H1 (cell line): Measurements from ENCODE around the gene APP. TPM values are rescaled to one million over a fixed set of nuclear protein-coding genes. Genes with fewer than 3 reads are reported as not detected.

Experiments
- CTCF ChIA-PET: fragments of 300-600 bp; sonication (Branson Sonifier 250); formaldehyde crosslinking; loops from one replicate; lab custom pipeline; 2021; ENCODE audit not compliant: partially characterized antibody; lab: Charles Lee
- POLR2A ChIA-PET: fragments of 300-600 bp; sonication (Branson Sonifier 250); formaldehyde crosslinking; loops from one replicate; lab custom pipeline; 2021; ENCODE audit warnings: inconsistent platforms; ENCODE audit not compliant: partially characterized antibody; lab: Charles Lee
- DNase-seq, 2 experiments: peaks; one replicate each; pipeline versions ENCODE4 v3.0.0 to v3.0.0-alpha.2; 2010 to 2022; ENCODE audit warnings: low spot score in 2 of 2, low read depth in 1 of 2, mixed read lengths in 1 of 2
- FAIRE-seq: peaks from 2 replicates; lab custom pipeline; 2011; peaks lifted over from hg19 to GRCh38; lab: Jason Lieb, UNC
- H2AFZ ChIP-seq: 2 replicates; pipeline ENCODE4 v1.8.1; 2012; ENCODE audit warnings: low read length, inconsistent platforms
- H2AK5ac ChIP-seq: 2 replicates; pipeline ENCODE4 v1.6.1; 2013; ENCODE audit warnings: low read depth, low read length
- H2BK120ac ChIP-seq: replicated peaks from 2 replicates; pipeline ENCODE3; 2013; ENCODE audit warnings: low read depth, low read length, inconsistent platforms
- H2BK12ac ChIP-seq: 2 replicates; pipeline ENCODE4 v1.6.1; 2013; ENCODE audit warnings: low read depth, low read length
- H2BK15ac ChIP-seq: 2 replicates; pipeline ENCODE4 v1.6.1; 2013; ENCODE audit warnings: low read length
- H2BK20ac ChIP-seq: 2 replicates; pipeline ENCODE4 v1.6.1; 2013; ENCODE audit warnings: low read length
- H2BK5ac ChIP-seq: 2 replicates; pipeline ENCODE4 v1.6.1; 2013; ENCODE audit warnings: low read depth, low read length
- H3K14ac ChIP-seq: 2 replicates; pipeline ENCODE4 v1.6.1; 2013; ENCODE audit warnings: inconsistent platforms; ENCODE audit not compliant: insufficient read length
- H3K18ac ChIP-seq: 2 replicates; pipeline ENCODE4 v1.6.1; 2013; ENCODE audit warnings: low read length; ENCODE audit errors: extremely low read depth
- H3K23ac ChIP-seq: 2 replicates; pipeline ENCODE4 v1.6.1; 2013; ENCODE audit warnings: inconsistent platforms; ENCODE audit not compliant: insufficient read length
- H3K23me2 ChIP-seq: 2 replicates; pipeline ENCODE4 v1.6.1; 2013; ENCODE audit warnings: low read depth, low read length
- H3K27ac ChIP-seq: 2 replicates; pipeline ENCODE4 v1.6.1; 2011; ENCODE audit warnings: low read depth, low read length, inconsistent platforms
- H3K27me3 ChIP-seq, 4 experiments: replicated peaks in 1 of 4; 1 replicate in 1 of 4; 2 replicates in 3 of 4; pipeline versions ENCODE4 v1.6.1 to v1.8.1; 2011 to 2013; ENCODE audit warnings: low read length in 3 of 4, mild to moderate bottlenecking in 3 of 4, inconsistent platforms in 2 of 4, mixed read lengths in 2 of 4, moderate library complexity in 1 of 4; ENCODE audit not compliant: control insufficient read depth in 3 of 4, insufficient read depth in 3 of 4; ENCODE audit errors: extremely low read depth in 1 of 4
- H3K36me3 ChIP-seq, 4 experiments: 2 replicates each; pipeline versions ENCODE4 v1.6.1 to v1.8.1; 2011 to 2013; ENCODE audit warnings: mild to moderate bottlenecking in 4 of 4, low read length in 3 of 4, moderate library complexity in 2 of 4, control low read depth in 1 of 4, inconsistent platforms in 1 of 4; ENCODE audit not compliant: insufficient read depth in 4 of 4, control insufficient read depth in 2 of 4
- H3K4ac ChIP-seq: replicated peaks from 2 replicates; pipeline ENCODE3; 2013; ENCODE audit warnings: low read length, low read depth, mixed read lengths, inconsistent platforms; ENCODE audit not compliant: insufficient read length
- H3K4me1 ChIP-seq, 4 experiments: replicated peaks in 1 of 4; 1 replicate in 1 of 4; 2 replicates in 3 of 4; pipeline versions ENCODE4 v1.6.1 to v1.8.1; 2011 to 2013; ENCODE audit warnings: low read length in 3 of 4, inconsistent platforms in 2 of 4, mixed read lengths in 1 of 4; ENCODE audit not compliant: insufficient read depth in 4 of 4, control insufficient read depth in 3 of 4
- H3K4me2 ChIP-seq, 2 experiments: 2 replicates each; pipeline versions ENCODE4 v1.6.1 to v1.8.1; 2011 to 2013; ENCODE audit warnings: low read depth in 2 of 2, low read length in 2 of 2, control low read depth in 1 of 2, inconsistent platforms in 1 of 2, mild to moderate bottlenecking in 1 of 2; ENCODE audit not compliant: insufficient read depth in 1 of 2
- H3K4me3 ChIP-seq, 4 experiments: fragments of 200-600, 300-600 bp in 1 of 4; sonication (generic), shearing (Covaris generic), sonication (Bioruptor Twin) in 1 of 4; 2 replicates each; pipeline versions ENCODE4 v1.5.1 to v1.8.1; 2011 to 2016; ENCODE audit warnings: low read length in 4 of 4, low read depth in 3 of 4, control low read depth in 2 of 4, inconsistent platforms in 2 of 4, mild to moderate bottlenecking in 2 of 4, mixed read lengths in 1 of 4, moderate library complexity in 1 of 4; ENCODE audit not compliant: insufficient read depth in 2 of 4; ENCODE audit errors: extremely low read depth in 1 of 4
- H3K56ac ChIP-seq: replicated peaks from 2 replicates; pipeline ENCODE3; 2013; ENCODE audit warnings: low read depth, mild to moderate bottlenecking, mixed read lengths, low read length, inconsistent platforms; ENCODE audit not compliant: insufficient read length
- H3K79me1 ChIP-seq: 2 replicates; pipeline ENCODE4 v1.6.1; 2013; ENCODE audit warnings: low read depth, low read length, control low read depth
- H3K79me2 ChIP-seq, 2 experiments: 2 replicates each; pipeline versions ENCODE4 v1.6.1 to v1.8.1; 2012 to 2013; ENCODE audit warnings: low read length in 2 of 2, mild to moderate bottlenecking in 2 of 2, inconsistent platforms in 1 of 2; ENCODE audit not compliant: insufficient read depth in 2 of 2, control insufficient read depth in 1 of 2
- H3K9ac ChIP-seq, 4 experiments: replicated peaks in 1 of 4; 1 replicate in 1 of 4; 2 replicates in 3 of 4; pipeline versions ENCODE4 v1.6.1 to v1.8.1; 2011 to 2013; ENCODE audit warnings: low read depth in 3 of 4, low read length in 3 of 4, control low read depth in 2 of 4, mild to moderate bottlenecking in 2 of 4, moderate library complexity in 2 of 4, inconsistent platforms in 1 of 4; ENCODE audit errors: extremely low read depth in 1 of 4
- H3K9me3 ChIP-seq, 2 experiments: 2 replicates each; pipeline versions ENCODE4 v1.6.1 to v1.8.1; 2012 to 2013; ENCODE audit warnings: mild to moderate bottlenecking in 2 of 2, moderate library complexity in 2 of 2, control low read depth in 1 of 2, inconsistent platforms in 1 of 2, low read depth in 1 of 2, low read length in 1 of 2, mixed read lengths in 1 of 2; ENCODE audit not compliant: insufficient read depth in 2 of 2
- H4K20me1 ChIP-seq, 2 experiments: replicated peaks in 1 of 2; 2 replicates each; pipeline versions ENCODE3 to v1.8.1; 2011 to 2013; ENCODE audit warnings: inconsistent platforms in 2 of 2, low read length in 2 of 2, mild to moderate bottlenecking in 1 of 2; ENCODE audit not compliant: insufficient read depth in 2 of 2, control insufficient read depth in 1 of 2
- H4K5ac ChIP-seq: 2 replicates; pipeline ENCODE4 v1.6.1; 2013; ENCODE audit warnings: low read length, low read depth, mixed read lengths, inconsistent platforms; ENCODE audit not compliant: insufficient read length
- H4K8ac ChIP-seq: 2 replicates; pipeline ENCODE4 v1.8.0; 2013; ENCODE audit warnings: mild to moderate bottlenecking, moderate library complexity, low read length, inconsistent platforms; ENCODE audit not compliant: insufficient read depth; ENCODE audit errors: extremely low read depth
- H4K91ac ChIP-seq: replicated peaks from 2 replicates; pipeline ENCODE3; 2013; ENCODE audit warnings: low read length, mixed read lengths, inconsistent platforms; ENCODE audit not compliant: insufficient read length
- ATF2 ChIP-seq: IDR thresholded peaks from 2 replicates; pipeline ENCODE4 v1.6.1; 2012; ENCODE audit warnings: low read length, inconsistent platforms
- ATF3 ChIP-seq: IDR thresholded peaks from 2 replicates; pipeline ENCODE4 v1.6.1; 2011; ENCODE audit warnings: low read depth, mild to moderate bottlenecking, low read length; ENCODE audit not compliant: insufficient read depth
- BRCA1 ChIP-seq: IDR thresholded peaks from 2 replicates; pipeline ENCODE4 v1.6.1; 2012; ENCODE audit warnings: low read depth, low read length, improper control_type of control experiment
- CREB1 ChIP-seq: IDR thresholded peaks from 2 replicates; pipeline ENCODE4 v1.6.1; 2012; ENCODE audit warnings: inconsistent platforms
- GABPA ChIP-seq: IDR thresholded peaks from 2 replicates; pipeline ENCODE4 v1.6.1; 2011; ENCODE audit warnings: mild to moderate bottlenecking, low read length, moderate library complexity, borderline replicate concordance; ENCODE audit not compliant: insufficient read depth
- GTF2F1 ChIP-seq: IDR thresholded peaks from 2 replicates; pipeline ENCODE4 v1.6.1; 2012; ENCODE audit warnings: low read depth, low read length, improper control_type of control experiment, borderline replicate concordance
- POU5F1 ChIP-seq: IDR thresholded peaks from 2 replicates; pipeline ENCODE4 v1.6.1; 2011; ENCODE audit warnings: low read depth, mild to moderate bottlenecking, low read length, moderate library complexity
- RNF2 ChIP-seq: fragments of 200-900, 300-1000 bp; sonication (generic); IDR thresholded peaks from 2 replicates; pipeline ENCODE4 v1.7.1; 2016; ENCODE audit warnings: borderline replicate concordance, low read depth, mild to moderate bottlenecking, antibody characterized with exemption, low read length; ENCODE audit not compliant: poor library complexity, severe bottlenecking; ENCODE audit errors: missing control alignments
- SIRT6 ChIP-seq: IDR thresholded peaks from one replicate; pipeline ENCODE4 v1.7.1; 2012; ENCODE audit warnings: low read length, inconsistent platforms
- SIX5 ChIP-seq: IDR thresholded peaks from 2 replicates; pipeline ENCODE4 v1.6.1; 2011; ENCODE audit warnings: mild to moderate bottlenecking, low read depth, low read length
- SP4 ChIP-seq: IDR thresholded peaks from 2 replicates; pipeline ENCODE4 v1.6.1; 2012; ENCODE audit warnings: low read length, inconsistent platforms
- TEAD4 ChIP-seq: IDR thresholded peaks from 2 replicates; pipeline ENCODE4 v1.6.1; 2012; ENCODE audit warnings: low read depth, low read length, inconsistent platforms, mixed read lengths
- WGBS, 2 experiments: shearing (Covaris generic) in 1 of 2; methylation state at CpG; one replicate each; pipeline versions ENCODE4 v1.1.6 to v1.1.7; 2013 to 2015; ENCODE audit warnings: low lambda C conversion rate in 2 of 2, mixed read lengths in 2 of 2, inconsistent platforms in 1 of 2, low coverage in 1 of 2, missing lambda C conversion rate in 1 of 2; ENCODE audit not compliant: insufficient replicate concordance in 2 of 2, insufficient coverage in 1 of 2, insufficient read length in 1 of 2; ENCODE audit errors: extremely low coverage in 1 of 2, missing lambda C conversion rate in 1 of 2; 5-methylcytosine and 5-hydroxymethylcytosine counted together
- polyA plus RNA-seq, 7 experiments: library from polyadenylated mRNA; depleted of rRNA in 3 of 7; stranded (reverse) in 5 of 7; unstranded in 2 of 7; fragments of >200 nt in 5 of 7; fragments of 200-250 nt in 2 of 7; gene quantifications; 1 replicate in 5 of 7; 2 replicates in 1 of 7; 4 replicates in 1 of 7; pipeline versions ENCODE4 v1.2.1 to v1.2.3, GENCODE V29; 2011 to 2013; ENCODE audit warnings: missing spikeins in 2 of 7, mixed read lengths in 2 of 7
- total RNA-seq: library from RNA; stranded (reverse); fragmentation: NEBNext Ultra II Directional; extraction: Animal tissue kit (Norgen Biotek cat#: 25700); gene quantifications from 2 replicates; pipeline ENCODE4 v1.2.1, GENCODE V29; 2021

The APP gene
- total and polyA plus RNA-seq, 2 of the 8 experiments (the other 6 are each of a cell fraction or from before 2014, with no cell fraction given) = 375 to 551 TPM

- H3K79me1 ChIP-seq = no peaks in the 10 kb centered on the region; the same call in 1 of the 2 replicates
- ChIA-PET POLR2A (no interaction called here), CTCF (interaction anchor here (0.6 to 1.2 kb wide), 5 partner anchors 9 to 827 kb away, joined by 3 read pairs; no protein-coding TSS in a partner anchor)
- no peak overlapping the region for H3K9ac ChIP-seq
- no peak overlapping the region for H2BK15ac ChIP-seq
- no peaks in the 10 kb centered on the region for H3K4me1 ChIP-seq
- no peak overlapping the region for H2BK120ac ChIP-seq
- no peak overlapping the region for H2AFZ ChIP-seq
- no peak overlapping the region for H3K4me2 ChIP-seq
- no peaks in the 10 kb centered on the region for H4K20me1 ChIP-seq
- H3K9me3 ChIP-seq = no peaks in the 10 kb centered on the region
- peak overlapping the region; percentile 43; the same call in 1 of the 2 replicates for H3K27ac ChIP-seq
- no peak overlapping the region for H4K5ac ChIP-seq
- no peak overlapping the region for H2BK5ac ChIP-seq
- H3K18ac ChIP-seq = no peak overlapping the region
- no peak overlapping the region for H3K14ac ChIP-seq
- peaks cover 3 to 35% (median 26%) of the 10 kb centered on the region in 4 experiments; a peak in 7 of 8 replicates for H3K36me3 ChIP-seq
- H3K23ac ChIP-seq = no peak overlapping the region
- no peaks in the 10 kb centered on the region for H3K23me2 ChIP-seq
- no peak overlapping the region for H3K4me3 ChIP-seq
- no peaks in the 10 kb centered on the region for H3K27me3 ChIP-seq
- DNase-seq = no peak
- H3K79me2 ChIP-seq = no peaks in the 10 kb centered on the region
- H4K91ac ChIP-seq = no peak overlapping the region
- no peak overlapping the region for H2AK5ac ChIP-seq
- H2BK20ac ChIP-seq = no peak overlapping the region
- FAIRE-seq = no peak
- no peak overlapping the region for H2BK12ac ChIP-seq
- H4K8ac ChIP-seq = no peak overlapping the region
- no peak overlapping the region for H3K56ac ChIP-seq
- H3K4ac ChIP-seq = no peak overlapping the region
- 90% methylated on average over 3 of the region's 3 CpGs; no CpG with 5 or more reads in 1 of the 2 experiments for WGBS, 2 experiments
- no peak for TF ChIP-seq RNF2
- no peak for TF ChIP-seq ATF3
- TF ChIP-seq POU5F1 = no peak
- TF ChIP-seq BRCA1 = no peak
- TF ChIP-seq CREB1 = no peak
- no peak for TF ChIP-seq SIX5
- TF ChIP-seq SIRT6 = no peak
- TF ChIP-seq GABPA = no peak
- no peak for TF ChIP-seq TEAD4
- no peak for TF ChIP-seq SP4
- no peak for TF ChIP-seq ATF2
- no peak for TF ChIP-seq GTF2F1
These were observed 271.9 kb downstream of the APP start for GRCh38 chr21:25898671-25899070.
